Retinal pigment epithelial cell (primary cell): ENCODE results near the gene RNASET2.

Source experiments
- DNase-seq: peaks from one replicate; pipeline ENCODE4 v3.0.0-alpha.2; 2010; ENCODE audit warnings: low read depth
- H3K4me3 ChIP-seq: 2 replicates; pipeline ENCODE4 v1.5.1; 2011; ENCODE audit warnings: mild to moderate bottlenecking, low read length, control low read depth, moderate library complexity
- TF ChIP-seq, protein P1 (sequence below): conservative IDR thresholded peaks from 2 replicates; pipeline ENCODE4 v1.5.1; 2011; ENCODE audit warnings: low read depth, low read length, control low read depth, inconsistent platforms

Gene RNASET2

DNA sequence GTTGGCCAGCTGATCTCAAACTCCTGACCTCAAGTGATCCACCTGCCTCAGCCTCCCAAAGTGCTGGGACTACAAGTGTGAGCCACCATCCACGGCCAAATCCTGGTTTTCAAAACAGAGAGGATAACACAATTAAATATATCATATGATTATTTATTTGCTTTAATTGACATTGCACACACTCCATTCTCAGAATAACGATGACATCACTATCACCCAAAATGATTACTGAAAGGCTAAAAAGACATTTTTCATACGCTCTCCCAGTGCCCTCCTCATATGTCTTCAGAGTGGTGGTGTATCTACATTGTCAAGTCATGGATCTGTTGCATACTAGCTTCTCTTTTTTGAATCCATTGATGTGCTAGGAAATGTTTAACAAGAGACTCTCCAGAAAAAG, 24.4 kb upstream of the RNASET2 start:
- no peak overlapping the region for H3K4me3 ChIP-seq
- no peak for DNase-seq
- TF ChIP-seq, protein P1, sequence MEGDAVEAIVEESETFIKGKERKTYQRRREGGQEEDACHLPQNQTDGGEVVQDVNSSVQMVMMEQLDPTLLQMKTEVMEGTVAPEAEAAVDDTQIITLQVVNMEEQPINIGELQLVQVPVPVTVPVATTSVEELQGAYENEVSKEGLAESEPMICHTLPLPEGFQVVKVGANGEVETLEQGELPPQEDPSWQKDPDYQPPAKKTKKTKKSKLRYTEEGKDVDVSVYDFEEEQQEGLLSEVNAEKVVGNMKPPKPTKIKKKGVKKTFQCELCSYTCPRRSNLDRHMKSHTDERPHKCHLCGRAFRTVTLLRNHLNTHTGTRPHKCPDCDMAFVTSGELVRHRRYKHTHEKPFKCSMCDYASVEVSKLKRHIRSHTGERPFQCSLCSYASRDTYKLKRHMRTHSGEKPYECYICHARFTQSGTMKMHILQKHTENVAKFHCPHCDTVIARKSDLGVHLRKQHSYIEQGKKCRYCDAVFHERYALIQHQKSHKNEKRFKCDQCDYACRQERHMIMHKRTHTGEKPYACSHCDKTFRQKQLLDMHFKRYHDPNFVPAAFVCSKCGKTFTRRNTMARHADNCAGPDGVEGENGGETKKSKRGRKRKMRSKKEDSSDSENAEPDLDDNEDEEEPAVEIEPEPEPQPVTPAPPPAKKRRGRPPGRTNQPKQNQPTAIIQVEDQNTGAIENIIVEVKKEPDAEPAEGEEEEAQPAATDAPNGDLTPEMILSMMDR, result no peak

DNA sequence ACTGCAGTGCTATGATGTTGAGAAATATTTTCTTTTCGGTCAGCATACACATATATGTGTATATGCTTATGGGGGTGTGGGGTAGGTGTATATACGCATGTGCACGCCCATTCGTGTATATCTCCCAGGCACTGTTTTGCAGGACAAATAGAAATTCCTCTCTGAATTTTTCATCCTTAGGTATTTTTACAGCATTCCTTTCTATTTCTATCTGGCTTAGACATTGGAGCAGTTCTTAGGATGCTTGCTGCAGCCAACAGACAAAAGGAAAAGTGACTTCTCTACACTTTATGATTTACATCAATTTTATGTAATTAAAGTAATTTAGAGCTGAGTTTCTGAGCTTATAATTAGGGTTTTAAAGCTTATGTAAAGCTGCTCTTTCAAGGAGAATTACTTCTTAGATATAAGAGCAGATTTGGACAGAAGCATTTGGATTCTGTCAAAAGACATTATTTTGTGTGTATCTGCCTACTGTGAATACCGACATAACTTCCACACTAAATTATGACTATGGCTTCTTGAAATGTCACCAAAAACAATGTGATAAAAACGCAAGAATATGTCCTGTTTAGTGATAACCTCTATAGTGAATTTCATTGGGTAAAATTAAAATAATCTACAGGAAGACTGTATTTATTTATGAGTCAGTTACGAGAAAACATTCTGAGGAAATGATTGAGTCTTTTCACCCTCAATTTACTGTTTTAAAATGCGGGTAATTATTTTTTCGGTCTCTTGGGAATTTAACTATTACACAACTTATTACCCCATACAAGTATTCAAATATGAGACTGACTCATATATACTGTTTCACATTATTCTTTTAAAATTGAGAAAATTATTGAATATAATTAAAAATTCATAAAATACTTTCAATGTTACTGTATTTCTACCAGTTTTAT, 21.5 kb upstream of the RNASET2 start:
- no peak overlapping the region for H3K4me3 ChIP-seq
- TF ChIP-seq, protein P1, result no peak
- DNase-seq, result no peak

DNA sequence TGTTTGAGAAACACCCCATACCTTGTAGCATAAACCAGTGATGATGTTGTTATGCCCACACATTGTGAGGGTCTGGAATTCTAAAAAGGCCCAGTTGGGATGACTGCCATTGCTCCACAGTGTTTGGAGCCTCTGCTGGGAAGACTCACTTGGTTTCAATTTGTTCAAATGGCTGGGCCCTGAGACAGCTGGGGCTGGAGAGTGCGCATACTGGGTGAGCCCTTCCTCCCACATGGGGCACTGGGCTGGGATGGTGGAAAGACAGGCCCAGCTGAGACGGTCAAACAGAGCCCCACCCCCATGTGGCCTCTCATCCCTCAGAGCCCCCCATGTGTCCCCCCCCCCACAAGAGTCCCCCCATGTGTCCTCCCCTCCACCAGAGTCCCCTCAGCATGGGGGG, 20.3 kb upstream of the RNASET2 start:
- TF ChIP-seq, protein P1, result no peak
- no peak for DNase-seq
- no peak overlapping the region for H3K4me3 ChIP-seq

- TF ChIP-seq, protein P1, result no peak
- no peak for DNase-seq
- H3K4me3 ChIP-seq, result no peak overlapping the region
These were observed 15.8 kb upstream of the RNASET2 start for GRCh38 chr6:166972101-166972500.

GRCh38 chr6:166971271-166971670, 14.9 kb upstream of the RNASET2 start:
- no peak overlapping the region for H3K4me3 ChIP-seq
- TF ChIP-seq, protein P1, result no peak
- no peak for DNase-seq

DNA sequence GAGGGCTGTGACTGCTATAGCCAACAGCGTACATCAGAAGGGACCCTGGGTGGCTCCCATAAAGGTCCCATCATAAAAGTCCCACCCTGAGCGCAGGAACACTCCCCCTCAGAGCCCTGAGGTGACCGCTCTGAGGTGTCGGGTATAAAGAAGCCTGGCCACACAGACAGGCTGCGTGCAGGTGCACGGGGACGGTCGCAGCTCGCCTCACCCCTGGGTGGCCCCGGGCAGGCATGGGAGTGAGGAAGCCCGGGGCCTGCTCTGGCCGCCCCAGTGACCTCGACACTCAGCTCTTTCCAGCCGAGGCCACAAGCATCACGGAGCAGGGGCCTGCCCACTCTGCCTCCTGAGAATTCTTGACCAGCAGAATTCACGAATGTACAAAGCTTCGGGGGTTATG, 14.4 kb upstream of the RNASET2 start:
- no peak overlapping the region for H3K4me3 ChIP-seq
- no peak for DNase-seq
- TF ChIP-seq, protein P1, result no peak

- TF ChIP-seq, protein P1, result no peak
- DNase-seq, result no peak
- H3K4me3 ChIP-seq, result no peak overlapping the region
These were observed 13.7 kb upstream of the RNASET2 start for GRCh38 chr6:166970091-166970490.
